CD14-positive monocyte (primary cell): ENCODE results near the gene POC1A. TPM values are rescaled to one million over a fixed set of nuclear protein-coding genes. Genes with fewer than 3 reads are reported as not detected.

Source experiments
- DNase-seq, 3 donors: peaks; one replicate each; pipeline ENCODE4 v3.0.0-alpha.2; 2011 to 2022
- H2AFZ ChIP-seq: 2 replicates; pipeline ENCODE4 v1.6.0; 2012; ENCODE audit warnings: mild to moderate bottlenecking, low read depth, low read length, inconsistent platforms; ENCODE audit not compliant: insufficient read depth, poor library complexity, severe bottlenecking
- H3K27ac ChIP-seq, 2 donors: 1 replicate in 1 of 2; 2 replicates in 1 of 2; pipeline ENCODE4 v1.5.1; 2012 to 2013; ENCODE audit warnings: low read length in 2 of 2, control low read depth in 1 of 2, inconsistent platforms in 1 of 2, low read depth in 1 of 2, mild to moderate bottlenecking in 1 of 2
- H3K27me3 ChIP-seq, 2 donors: one replicate each; pipeline versions ENCODE4 v1.6.0 to v1.6.1; 2011 to 2013; ENCODE audit warnings: low read length in 2 of 2; ENCODE audit not compliant: control insufficient read depth in 2 of 2, insufficient read depth in 2 of 2
- H3K36me3 ChIP-seq, 2 donors: replicated peaks in 1 of 2; 1 replicate in 1 of 2; 2 replicates in 1 of 2; pipeline versions ENCODE4 v1.5.1 to v1.6.1; 2012 to 2013; ENCODE audit warnings: low read length in 2 of 2, control low read depth in 1 of 2, inconsistent platforms in 1 of 2, mild to moderate bottlenecking in 1 of 2; ENCODE audit not compliant: insufficient read depth in 2 of 2, control insufficient read depth in 1 of 2
- H3K4me1 ChIP-seq, 2 donors: 1 replicate in 1 of 2; 2 replicates in 1 of 2; pipeline versions ENCODE4 v1.5.1 to v1.6.1; 2012 to 2013; ENCODE audit warnings: low read length in 2 of 2, control low read depth in 1 of 2, inconsistent platforms in 1 of 2, mild to moderate bottlenecking in 1 of 2, moderate library complexity in 1 of 2; ENCODE audit not compliant: insufficient read depth in 2 of 2, control insufficient read depth in 1 of 2
- H3K4me2 ChIP-seq: replicated peaks from 2 replicates; pipeline ENCODE3; 2012; ENCODE audit warnings: low read length, moderate library complexity, mild to moderate bottlenecking; ENCODE audit not compliant: poor library complexity, severe bottlenecking; ENCODE audit errors: extremely low read depth
- H3K4me3 ChIP-seq, 3 experiments: fragments of 200-600 bp in 1 of 3; sonication (generic) in 1 of 3; replicated peaks in 1 of 3; 1 replicate in 2 of 3; 2 replicates in 1 of 3; pipeline ENCODE4 v1.5.1; 2011 to 2013; ENCODE audit warnings: low read length in 3 of 3, mild to moderate bottlenecking in 3 of 3, control low read depth in 2 of 3, low read depth in 2 of 3, inconsistent platforms in 1 of 3, moderate library complexity in 1 of 3
- H3K79me2 ChIP-seq: 2 replicates; pipeline ENCODE4 v1.6.0; 2012; ENCODE audit warnings: mild to moderate bottlenecking, control low read depth, inconsistent platforms, low read length, moderate library complexity; ENCODE audit not compliant: insufficient read depth
- H3K9ac ChIP-seq: 2 replicates; pipeline ENCODE4 v1.6.0; 2017; ENCODE audit warnings: low read length, mild to moderate bottlenecking; ENCODE audit not compliant: insufficient read depth, poor library complexity, severe bottlenecking
- H3K9me3 ChIP-seq, 2 donors: replicated peaks in 1 of 2; 1 replicate in 1 of 2; 2 replicates in 1 of 2; pipeline versions ENCODE4 v1.5.1 to v1.6.1; 2012 to 2013; ENCODE audit warnings: low read length in 2 of 2, control low read depth in 1 of 2; ENCODE audit not compliant: control insufficient read depth in 1 of 2, insufficient read depth in 1 of 2
- H4K20me1 ChIP-seq: 2 replicates; pipeline ENCODE4 v1.6.0; 2012; ENCODE audit warnings: mild to moderate bottlenecking, low read length, control low read depth, moderate library complexity; ENCODE audit not compliant: insufficient read depth
- H3K27ac Mint-ChIP-seq, 7 donors: one replicate each; pipeline ENCODE4 v1.8.0; 2020; ENCODE audit warnings: mild to moderate bottlenecking in 7 of 7, mixed read lengths in 7 of 7, moderate library complexity in 6 of 7, inconsistent platforms in 2 of 7
- H3K27me3 Mint-ChIP-seq, 3 donors: one replicate each; pipeline ENCODE4 v1.8.0; 2021 to 2022; ENCODE audit warnings: low read depth in 3 of 3, mild to moderate bottlenecking in 3 of 3, mixed read lengths in 3 of 3, moderate library complexity in 3 of 3, inconsistent platforms in 1 of 3
- H3K36me3 Mint-ChIP-seq, 2 donors: one replicate each; pipeline ENCODE4 v1.8.0; 2020; ENCODE audit warnings: mixed read lengths in 2 of 2, inconsistent platforms in 1 of 2, mild to moderate bottlenecking in 1 of 2
- H3K4me1 Mint-ChIP-seq: one replicate; pipeline ENCODE4 v1.8.0; 2020; ENCODE audit warnings: mild to moderate bottlenecking, mixed read lengths
- H3K4me3 Mint-ChIP-seq, 2 donors: one replicate each; pipeline ENCODE4 v1.8.0; 2020; ENCODE audit warnings: mild to moderate bottlenecking in 2 of 2, mixed read lengths in 2 of 2, moderate library complexity in 1 of 2
- H3K9me3 Mint-ChIP-seq, 7 donors: one replicate each; pipeline ENCODE4 v1.8.0; 2020 to 2022; ENCODE audit warnings: mixed read lengths in 7 of 7, mild to moderate bottlenecking in 6 of 7, moderate library complexity in 6 of 7, inconsistent platforms in 2 of 7
- whole genome bisulfite sequencing: methylation state at CpG from one replicate; pipeline ENCODE4 v1.1.5; 2013; ENCODE audit warnings: missing lambda C conversion rate; ENCODE audit not compliant: insufficient coverage; 5-methylcytosine and 5-hydroxymethylcytosine counted together
- intact Hi-C, 2 donors: fragments of 100-400 bp; cut with micrococcal nuclease; formaldehyde crosslinking; loops; one replicate each; pipeline versions ENCODE4 v1.15.0 to v1.15.1; 2023
- polyA plus RNA-seq, 3 donors: library from polyadenylated mRNA; depleted of rRNA in 1 of 3; unstranded in 2 of 3; stranded (reverse) in 1 of 3; fragments of 300-500 nt in 2 of 3; fragments of >200 nt in 1 of 3; fragmentation: Illumina TruSeq in 2 of 3; gene quantifications; 1 replicate in 2 of 3; 2 replicates in 1 of 3; pipeline ENCODE4 v1.2.3, GENCODE V29; 2012 to 2021
- TF ChIP-seq, protein P1 (sequence below): fragments of 200-600 bp; IDR thresholded peaks from one replicate; pipeline ENCODE4 v1.8.0; 2022; ENCODE audit warnings: antibody characterized with exemption, mild to moderate bottlenecking

POC1A gene
- polyA plus RNA-seq, 3 donors: 1.2 to 2.0 (median 1.5) TPM

- Mint-ChIP-seq H3K4me1 (peaks cover 65% of the 10 kb centered on the region), H3K27ac (peak overlapping the region; percentile 84 to 94 (median 92)), H3K36me3 (peaks cover 22 to 37% of the 10 kb centered on the region in 2 donors), H3K27me3 (no peaks in the 10 kb centered on the region), H3K4me3 (peak overlapping the region; percentile 47 to 82), H3K9me3 (no peaks in the 10 kb centered on the region)
- H3K36me3 ChIP-seq: peaks cover 0 to 26% of the 10 kb centered on the region in 2 donors
- peak overlapping the region; percentile 84 to 85 for H3K27ac ChIP-seq
- WGBS: 0% methylated on average over 3 of the region's 7 CpGs
- no peaks in the 10 kb centered on the region for H3K9me3 ChIP-seq
- no peaks in the 10 kb centered on the region for H3K27me3 ChIP-seq
- H2AFZ ChIP-seq: peak overlapping the region; percentile 57
- peak overlapping the region; percentile 54 for H3K9ac ChIP-seq
- TF ChIP-seq, protein P1, sequence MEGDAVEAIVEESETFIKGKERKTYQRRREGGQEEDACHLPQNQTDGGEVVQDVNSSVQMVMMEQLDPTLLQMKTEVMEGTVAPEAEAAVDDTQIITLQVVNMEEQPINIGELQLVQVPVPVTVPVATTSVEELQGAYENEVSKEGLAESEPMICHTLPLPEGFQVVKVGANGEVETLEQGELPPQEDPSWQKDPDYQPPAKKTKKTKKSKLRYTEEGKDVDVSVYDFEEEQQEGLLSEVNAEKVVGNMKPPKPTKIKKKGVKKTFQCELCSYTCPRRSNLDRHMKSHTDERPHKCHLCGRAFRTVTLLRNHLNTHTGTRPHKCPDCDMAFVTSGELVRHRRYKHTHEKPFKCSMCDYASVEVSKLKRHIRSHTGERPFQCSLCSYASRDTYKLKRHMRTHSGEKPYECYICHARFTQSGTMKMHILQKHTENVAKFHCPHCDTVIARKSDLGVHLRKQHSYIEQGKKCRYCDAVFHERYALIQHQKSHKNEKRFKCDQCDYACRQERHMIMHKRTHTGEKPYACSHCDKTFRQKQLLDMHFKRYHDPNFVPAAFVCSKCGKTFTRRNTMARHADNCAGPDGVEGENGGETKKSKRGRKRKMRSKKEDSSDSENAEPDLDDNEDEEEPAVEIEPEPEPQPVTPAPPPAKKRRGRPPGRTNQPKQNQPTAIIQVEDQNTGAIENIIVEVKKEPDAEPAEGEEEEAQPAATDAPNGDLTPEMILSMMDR: no peak
- H3K4me3 ChIP-seq: peak overlapping the region in 1 of 3 experiments; percentile 61
- H3K4me2 ChIP-seq: peak overlapping the region; percentile 75
- no peaks in the 10 kb centered on the region for H4K20me1 ChIP-seq
- intact Hi-C loops: loop anchor here (2.0 to 5.0 kb wide), 4 partner anchors 64 to 184 kb away; partner anchors contain the start of genes DUSP7 (in 2 of the 2), PARP3 (in 1 of the 2) and RRP9 (in 1 of the 2)
- no peaks in the 10 kb centered on the region for H3K79me2 ChIP-seq
- peaks cover 65% of the 10 kb centered on the region in 2 donors for H3K4me1 ChIP-seq
- DNase-seq: peak; percentile 46 to 66 (median 57)
Measured at GRCh38 chr3:52121464-52121805, 32.8 kb downstream of the POC1A start.

DNA sequence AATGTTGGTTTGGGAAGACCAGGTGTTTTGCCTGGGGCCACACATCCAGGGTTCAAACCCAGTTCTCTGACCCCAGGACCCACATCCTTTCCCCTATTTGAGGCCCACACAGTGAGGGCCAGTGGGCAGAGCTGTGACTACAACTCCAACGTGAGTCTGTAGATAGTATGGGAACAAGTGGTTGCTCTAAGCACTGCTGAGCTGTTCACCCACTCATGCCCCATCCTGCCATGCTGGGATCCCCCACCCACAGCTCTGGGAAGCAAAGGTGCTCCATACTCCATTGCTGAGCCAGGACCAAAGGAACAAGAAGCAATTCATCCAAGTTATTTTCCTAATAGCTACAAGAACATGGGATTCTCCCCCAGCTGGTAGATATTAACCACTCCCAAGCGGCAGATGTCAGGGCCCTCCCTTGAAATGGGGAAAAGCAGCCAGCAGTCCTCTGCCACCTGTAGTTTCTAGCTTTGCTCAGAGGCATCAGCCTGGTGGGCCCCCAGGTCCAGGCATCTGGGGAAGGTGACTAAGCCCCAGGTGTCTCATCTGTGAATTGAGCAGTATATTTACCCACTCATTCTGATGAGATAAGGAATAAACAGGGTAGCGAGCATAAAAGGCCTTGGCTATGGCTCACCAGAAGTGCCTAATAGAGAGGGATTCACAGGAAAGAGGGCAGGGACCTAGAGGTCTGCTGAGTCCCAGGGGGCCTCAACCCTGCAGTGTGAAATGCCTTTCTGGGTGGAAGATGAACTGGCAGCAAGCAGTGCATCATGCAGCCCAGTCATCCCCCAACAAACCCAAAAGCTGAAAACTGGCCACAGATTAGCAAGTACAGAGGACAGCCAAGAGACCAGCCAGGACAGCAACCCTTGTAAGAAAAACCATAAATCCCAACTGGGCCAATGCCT, 33.4 kb downstream of the POC1A start:
- peak overlapping the region; percentile 47 to 82 for H3K4me3 Mint-ChIP-seq
- Histone ChIP-seq H3K9ac (peak overlapping the region; percentile 54), H3K4me1 (peaks cover 65% of the 10 kb centered on the region in 2 donors)

More for the DNA sequence above, 33.4 kb downstream of the POC1A start:
- H3K79me2 ChIP-seq: no peaks in the 10 kb centered on the region
- no peaks in the 10 kb centered on the region for H4K20me1 ChIP-seq
- H3K36me3 ChIP-seq: peaks cover 0 to 19% of the 10 kb centered on the region in 2 donors
- Mint-ChIP-seq H3K4me1 (peaks cover 62% of the 10 kb centered on the region), H3K27me3 (no peaks in the 10 kb centered on the region), H3K9me3 (no peaks in the 10 kb centered on the region), H3K27ac (peak overlapping the region; percentile 84 to 94 (median 92)), H3K36me3 (peaks cover 16 to 36% of the 10 kb centered on the region in 2 donors)
- peak overlapping the region; percentile 84 to 85 for H3K27ac ChIP-seq
- H3K4me3 ChIP-seq: peak overlapping the region in 1 of 3 experiments; percentile 61
- intact Hi-C loops: loop anchor here (2.0 to 5.0 kb wide), 4 partner anchors 64 to 184 kb away; partner anchors contain the start of genes DUSP7 (in 2 of the 2), PARP3 (in 1 of the 2) and RRP9 (in 1 of the 2)
- no peaks in the 10 kb centered on the region for H3K9me3 ChIP-seq
- WGBS: 55% methylated on average over 2 of the region's 3 CpGs
- H3K4me2 ChIP-seq: peak overlapping the region; percentile 75
- TF ChIP-seq, protein P1: no peak
- peak in 1 of 3 donors; percentile 20 for DNase-seq
- peak overlapping the region; percentile 57 for H2AFZ ChIP-seq
- no peaks in the 10 kb centered on the region for H3K27me3 ChIP-seq
